ENCODE data around the gene SFTPB. TPM values are rescaled to one million over a fixed set of nuclear protein-coding genes. Genes with fewer than 3 reads are reported as not detected.

Gene SFTPB
- total RNA-seq, 1 donor from 2014 or later, result not detected

Other genes with a start within 250 kb of the SFTPB start
- gene SH2D6, start 249.5 kb downstream of the SFTPB start, total RNA-seq, result 0.48 and 1.3 TPM in 2 replicates
- gene MAT2A, start 129.0 kb downstream of the SFTPB start, total RNA-seq, result 395 and 403 TPM in 2 replicates
- gene GGCX, start 106.7 kb downstream of the SFTPB start, total RNA-seq, result 25.1 and 27.0 TPM in 2 replicates
- gene VAMP8, start 90.6 kb downstream of the SFTPB start, total RNA-seq, result 99.7 and 101 TPM in 2 replicates
- 41.0 and 41.3 TPM in 2 replicates for gene VAMP5, start 83.8 kb downstream of the SFTPB start, total RNA-seq
- gene RNF181, start 72.5 kb downstream of the SFTPB start, total RNA-seq, result 130 and 134 TPM in 2 replicates
- 6.5 and 7.0 TPM in 2 replicates for gene TMEM150A, start 65.5 kb downstream of the SFTPB start, total RNA-seq
- gene C2orf68, start 56.1 kb downstream of the SFTPB start, total RNA-seq, result 34.7 and 35.6 TPM in 2 replicates
- 84.1 and 90.1 TPM in 2 replicates for gene USP39, start 52.0 kb downstream of the SFTPB start, total RNA-seq
- 21.9 and 23.5 TPM in 2 replicates for gene GNLY, start 26.2 kb upstream of the SFTPB start, total RNA-seq
- gene ATOH8, start 85.8 kb upstream of the SFTPB start, total RNA-seq, result 0.07 and 0.11 TPM in 2 replicates
- gene ST3GAL5, start 220.8 kb upstream of the SFTPB start, total RNA-seq, result 13.8 and 15.7 TPM in 2 replicates

Data from activated T-helper 2 cell treated with anti-CD3 and anti-CD28 coated beads, Interferon-gamma antibody, Interleukin-2, Interleukin-4, amounts not matched to agents 10 μg/mL and 5 μg/mL and 100 μg/mL, durations not matched to agents 14 hours and 24 hours and 36 hours (primary cell).